ENCODE results near the gene NXF2.
"Not testable (repeated sequence)": the region's sequence is repeated elsewhere in the genome, so short reads cannot be mapped to it uniquely, and the experiment has no call there.

NXF2 gene, protein sequence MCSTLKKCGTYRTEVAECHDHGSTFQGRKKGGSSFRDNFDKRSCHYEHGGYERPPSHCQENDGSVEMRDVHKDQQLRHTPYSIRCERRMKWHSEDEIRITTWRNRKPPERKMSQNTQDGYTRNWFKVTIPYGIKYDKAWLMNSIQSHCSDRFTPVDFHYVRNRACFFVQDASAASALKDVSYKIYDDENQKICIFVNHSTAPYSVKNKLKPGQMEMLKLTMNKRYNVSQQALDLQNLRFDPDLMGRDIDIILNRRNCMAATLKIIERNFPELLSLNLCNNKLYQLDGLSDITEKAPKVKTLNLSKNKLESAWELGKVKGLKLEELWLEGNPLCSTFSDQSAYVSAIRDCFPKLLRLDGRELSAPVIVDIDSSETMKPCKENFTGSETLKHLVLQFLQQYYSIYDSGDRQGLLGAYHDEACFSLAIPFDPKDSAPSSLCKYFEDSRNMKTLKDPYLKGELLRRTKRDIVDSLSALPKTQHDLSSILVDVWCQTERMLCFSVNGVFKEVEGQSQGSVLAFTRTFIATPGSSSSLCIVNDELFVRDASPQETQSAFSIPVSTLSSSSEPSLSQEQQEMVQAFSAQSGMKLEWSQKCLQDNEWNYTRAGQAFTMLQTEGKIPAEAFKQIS

DNA sequence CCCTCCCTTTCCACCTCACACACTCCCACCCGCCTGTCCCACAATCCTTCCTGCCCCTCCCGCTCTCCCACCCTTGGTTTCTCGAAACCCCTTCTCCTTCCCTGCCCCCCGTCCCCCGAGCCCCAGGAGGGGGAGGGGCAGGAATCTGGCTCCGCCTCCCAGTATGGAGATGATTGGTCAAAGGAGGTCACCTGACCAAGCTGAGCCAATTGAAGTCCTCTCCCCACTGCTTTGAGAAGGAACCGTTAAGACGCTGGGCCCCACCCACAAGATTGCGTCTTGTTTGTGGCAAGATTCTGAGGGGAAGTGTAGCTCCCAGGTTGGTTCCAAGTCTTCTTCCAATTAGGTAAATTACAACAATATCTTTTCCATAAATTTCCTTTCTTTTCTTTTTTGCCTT is at the start of gene NXF2:
NXF2 (plus strand) TSS at position 275 of the 400 bp plus-strand sequence. CDS start 59,912 bp downstream, outside the sequence.
- in situ Hi-C loops (cut with MboI; ENCODE audit: low pct_unique_long_range_greater_than_20kb, low sequenced_read_pairs), result not testable (repeated sequence)

DNA sequence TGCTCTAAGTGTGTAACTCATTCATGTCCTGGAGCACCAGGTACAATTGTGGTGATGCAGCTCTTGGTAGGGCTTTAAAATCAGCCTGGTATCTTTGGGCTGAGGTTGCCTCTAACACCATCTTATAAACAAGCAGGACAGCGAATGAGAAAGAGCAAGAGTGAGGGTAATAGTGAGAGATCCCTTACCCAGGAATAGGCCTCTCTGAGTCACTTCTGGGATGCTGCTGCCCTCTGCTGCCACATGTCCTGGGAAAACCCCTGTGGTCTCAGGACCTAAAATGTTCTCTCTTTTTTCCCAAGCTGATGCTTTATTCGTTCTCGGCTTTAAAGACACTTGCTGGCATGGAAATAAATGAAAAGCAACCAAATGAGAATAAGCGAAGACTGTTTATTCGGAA is 39.0 kb upstream of the NXF2 start:
- DNase-seq; in situ Hi-C loops (cut with MboI; ENCODE audit: low pct_unique_long_range_greater_than_20kb, low sequenced_read_pairs): not testable (repeated sequence)

More for the DNA sequence above, at the start of gene NXF2:
- not testable (repeated sequence) for DNase-seq

DNA sequence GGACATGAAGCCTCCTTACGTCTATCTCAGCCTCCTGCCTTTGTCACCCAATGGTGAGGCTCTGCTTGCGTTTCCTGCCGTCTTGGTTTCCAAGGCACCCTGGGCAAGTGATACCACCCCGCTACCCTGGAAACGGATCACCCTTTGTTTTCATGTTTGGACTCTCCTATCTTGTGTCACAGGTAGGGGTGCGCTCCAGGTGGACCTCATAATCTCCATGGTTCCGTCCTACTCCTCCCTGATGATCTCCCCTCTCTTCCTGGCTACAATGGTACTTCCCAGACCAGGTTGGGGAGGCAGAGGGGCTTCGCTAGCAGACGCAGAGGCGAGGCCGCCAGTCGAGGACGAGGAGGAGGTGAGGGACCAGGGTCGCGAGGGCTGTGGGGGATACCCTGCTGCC is 32.0 kb upstream of the NXF2 start, which contains the start of gene TCP11X1:
TCP11X1 (plus strand) TSS at position 316 of the 400 bp plus-strand sequence.
- in situ Hi-C loops (cut with MboI; ENCODE audit: low pct_unique_long_range_greater_than_20kb, low sequenced_read_pairs); DNase-seq: not testable (repeated sequence)

DNA sequence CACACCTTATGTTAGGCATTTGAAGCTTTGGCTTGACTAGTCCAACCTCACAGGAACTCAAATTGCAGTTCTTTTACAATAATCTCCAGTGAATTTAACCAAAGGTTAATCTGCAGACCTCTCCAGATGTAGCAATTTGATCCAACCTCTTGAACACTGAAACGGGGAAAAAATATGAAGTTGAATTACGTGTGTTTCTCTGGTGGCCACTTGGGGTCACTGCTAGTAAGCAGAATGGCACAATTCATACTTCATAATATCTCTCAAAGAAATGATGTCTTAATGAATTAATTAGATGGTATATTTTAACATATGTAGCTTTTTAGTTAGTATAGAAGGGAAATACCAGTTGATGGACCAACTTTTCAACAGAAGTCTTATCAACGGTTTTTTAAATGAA is 30.5 kb upstream of the NXF2 start:
- in situ Hi-C loops (cut with MboI; ENCODE audit: low pct_unique_long_range_greater_than_20kb, low sequenced_read_pairs); DNase-seq: not testable (repeated sequence)

DNA sequence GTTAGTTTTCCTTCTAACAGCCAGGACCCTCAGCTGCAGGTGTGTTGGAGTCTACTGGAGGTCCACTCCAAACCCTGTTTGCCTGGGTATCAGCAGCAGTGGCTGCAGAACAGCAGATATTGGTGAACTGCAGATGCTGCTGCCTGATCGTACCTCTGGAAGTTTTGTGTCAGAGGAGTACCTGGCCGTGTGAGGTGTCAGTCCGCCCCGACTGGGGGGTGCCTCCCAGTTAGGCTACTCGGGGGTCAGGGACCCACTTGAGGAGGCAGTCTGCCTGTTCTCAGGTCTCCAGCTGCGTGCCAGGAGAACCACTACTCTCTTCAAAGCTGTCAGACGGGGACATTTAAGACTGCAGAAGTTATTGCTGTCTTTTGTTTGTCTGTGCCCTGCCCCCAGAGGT is 11.3 kb upstream of the NXF2 start:
- DNase-seq; in situ Hi-C loops (cut with MboI; ENCODE audit: low pct_unique_long_range_greater_than_20kb, low sequenced_read_pairs): not testable (repeated sequence)

DNA sequence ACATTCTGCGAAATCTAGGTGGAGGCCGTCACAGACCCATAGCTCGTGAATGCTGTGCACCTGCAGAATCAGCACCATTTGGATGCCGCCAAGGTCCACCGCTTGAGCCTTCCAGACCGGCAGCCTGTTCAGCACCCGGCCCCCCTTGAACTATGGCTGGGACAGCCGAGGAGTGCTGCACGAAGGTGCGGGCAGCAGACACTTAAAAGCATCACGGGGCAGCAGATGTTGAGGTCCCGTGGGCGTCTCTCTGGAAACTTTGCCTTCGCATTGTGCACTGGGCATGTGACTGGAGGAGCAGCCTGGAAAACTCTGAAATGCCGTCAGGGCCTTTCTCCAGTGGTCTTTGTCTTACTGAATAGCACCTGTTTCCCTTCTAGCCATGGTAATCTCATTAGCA is 6.7 kb upstream of the NXF2 start:
- in situ Hi-C loops (cut with MboI; ENCODE audit: low pct_unique_long_range_greater_than_20kb, low sequenced_read_pairs); DNase-seq: not testable (repeated sequence)

DNA sequence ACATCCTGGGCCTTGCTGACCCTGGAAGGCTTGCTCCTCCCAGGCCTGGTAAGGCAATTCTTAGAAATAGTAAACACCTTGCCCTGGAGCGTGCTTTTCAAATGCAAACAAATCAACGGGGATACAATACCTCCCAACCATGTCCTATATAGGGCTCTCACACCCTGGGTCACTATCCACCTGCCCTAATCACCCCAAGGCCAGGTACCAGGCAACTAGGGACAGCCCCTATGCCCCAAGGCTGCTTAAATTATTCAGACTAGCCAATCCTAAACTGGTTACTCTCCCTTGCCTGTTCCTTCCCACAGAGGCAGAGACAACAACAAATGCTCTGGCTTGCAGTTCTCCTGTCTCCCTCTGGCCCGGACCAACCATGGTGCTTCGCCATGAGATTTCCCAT is 25.3 kb downstream of the NXF2 start:
- in situ Hi-C loops (cut with MboI; ENCODE audit: low pct_unique_long_range_greater_than_20kb, low sequenced_read_pairs); DNase-seq: not testable (repeated sequence)

DNA sequence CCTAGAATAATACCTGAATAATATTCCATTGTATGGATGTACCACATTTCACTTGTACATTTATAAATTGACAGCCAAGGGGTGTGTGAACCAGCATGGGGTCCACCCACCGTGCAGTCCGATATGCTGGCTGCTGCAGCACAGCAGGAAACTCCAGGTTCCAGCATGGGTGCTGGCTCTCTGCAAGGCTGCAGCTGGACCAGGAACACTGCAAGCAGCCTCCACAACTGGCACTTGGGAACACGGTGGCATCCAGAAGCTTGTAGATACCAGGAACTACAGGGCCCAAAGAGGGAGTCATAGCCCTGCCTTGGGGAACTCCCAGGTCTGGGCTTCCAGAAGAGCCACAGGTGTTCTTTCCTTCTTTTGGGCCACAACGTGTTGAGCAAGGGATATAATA is 91.2 kb downstream of the NXF2 start:
- in situ Hi-C loops (cut with MboI; ENCODE audit: low pct_unique_long_range_greater_than_20kb, low sequenced_read_pairs), result no loop called here
- no peak for DNase-seq

DNA sequence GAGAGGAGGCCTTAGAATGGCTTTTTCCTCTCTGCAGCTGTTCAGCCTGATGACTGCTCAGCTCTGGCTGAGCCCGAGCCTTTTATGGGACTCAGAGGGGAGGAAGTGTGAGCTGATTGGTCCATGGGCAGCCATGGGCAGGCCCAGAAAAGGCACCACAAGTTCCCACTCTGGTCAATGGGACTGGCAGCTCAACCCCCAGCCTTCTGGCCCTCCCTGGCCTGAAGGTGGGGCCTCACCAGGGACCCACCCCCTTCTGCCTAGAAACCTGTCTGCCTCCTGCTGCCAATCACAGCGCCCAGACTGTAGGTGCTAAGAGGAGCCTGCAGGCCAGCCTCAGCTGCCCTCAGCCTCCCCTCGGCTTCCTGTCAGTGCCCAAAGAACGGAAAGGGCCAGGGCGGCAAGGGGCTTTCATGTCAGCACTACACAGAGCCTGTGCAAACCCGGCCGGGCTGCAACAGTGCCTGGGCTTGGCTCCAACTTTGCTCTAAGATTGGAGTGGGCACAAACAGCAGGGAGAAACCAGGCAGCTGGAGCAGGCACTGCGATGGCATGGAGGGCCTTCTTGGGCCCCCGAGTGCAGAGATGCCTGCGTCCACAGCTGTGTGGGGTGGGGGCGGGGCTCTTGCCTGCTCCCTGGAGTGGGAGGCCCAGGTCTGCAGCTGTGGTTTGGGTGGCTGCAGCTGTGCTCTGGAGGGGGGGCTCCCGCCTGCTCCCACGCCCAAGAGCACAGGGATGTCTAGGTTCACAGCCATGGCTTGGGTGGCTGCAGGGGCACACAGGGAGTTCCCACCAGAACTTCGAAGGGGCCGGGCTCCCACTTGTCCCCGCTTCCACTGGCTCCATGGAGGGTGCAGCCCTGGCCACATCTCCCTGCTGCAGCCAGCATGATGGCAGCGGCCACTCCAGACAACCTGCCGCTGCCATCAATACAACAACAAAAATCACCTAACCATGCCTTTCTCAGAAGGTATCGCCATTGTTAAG is 92.6 kb downstream of the NXF2 start:
- DNase-seq, result no peak
- in situ Hi-C loops (cut with MboI; ENCODE audit: low pct_unique_long_range_greater_than_20kb, low sequenced_read_pairs), result no loop called here

DNA sequence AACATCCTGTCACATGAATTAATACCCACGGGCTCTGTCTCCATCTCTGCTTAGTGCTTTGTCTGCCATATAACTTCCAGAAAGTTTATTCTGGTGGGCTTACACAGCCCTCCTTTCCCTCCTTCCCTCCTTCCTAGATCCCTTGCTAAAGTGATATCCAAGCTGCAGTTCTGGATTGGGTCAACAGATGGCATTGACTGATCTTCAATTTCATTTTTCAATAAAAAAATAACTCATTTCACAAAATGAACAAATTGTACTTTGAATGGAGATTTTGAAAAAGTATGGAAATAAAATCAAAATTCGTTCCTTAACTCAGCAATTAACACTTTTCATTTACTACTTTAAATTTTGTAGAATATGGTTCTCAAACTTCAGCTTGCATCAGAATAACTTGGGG is 94.9 kb downstream of the NXF2 start:
- in situ Hi-C loops (cut with MboI; ENCODE audit: low pct_unique_long_range_greater_than_20kb, low sequenced_read_pairs), result no loop called here
- DNase-seq, result no peak

DNA sequence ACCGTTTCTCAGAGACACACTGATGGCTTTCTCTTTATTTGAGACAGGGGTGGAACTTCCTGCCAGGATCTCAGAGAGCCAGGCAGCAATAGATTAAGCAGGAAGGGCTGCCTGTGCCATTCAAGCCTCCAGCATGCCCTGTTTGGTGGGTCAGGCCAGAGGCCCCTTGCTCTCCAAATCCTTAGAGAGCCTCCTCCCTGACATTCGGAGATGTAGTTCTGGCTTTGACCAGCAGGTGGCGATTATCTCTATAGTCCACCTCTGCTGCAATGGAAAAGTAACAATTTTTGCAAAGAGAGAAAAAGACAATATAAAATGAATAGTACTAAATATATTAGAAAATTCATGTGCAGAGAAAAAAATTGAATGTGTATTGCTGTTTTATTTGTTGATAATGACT is 98.9 kb downstream of the NXF2 start:
- DNase-seq, result peak; percentile 67
- in situ Hi-C loops (cut with MboI; ENCODE audit: low pct_unique_long_range_greater_than_20kb, low sequenced_read_pairs), result no loop called here

Measured in KBM-7 (cell line).